Astrocyte of the hippocampus (primary cell): ENCODE results near the gene JADE2.
"Not testable (repeated sequence)": the region's sequence is repeated elsewhere in the genome, so short reads cannot be mapped to it uniquely, and the experiment has no call there.

ENCODE experiments used
- DNase-seq: peaks from one replicate; pipeline ENCODE4 v3.0.0; 2011; ENCODE audit warnings: low read depth, low spot score

JADE2 gene

DNA sequence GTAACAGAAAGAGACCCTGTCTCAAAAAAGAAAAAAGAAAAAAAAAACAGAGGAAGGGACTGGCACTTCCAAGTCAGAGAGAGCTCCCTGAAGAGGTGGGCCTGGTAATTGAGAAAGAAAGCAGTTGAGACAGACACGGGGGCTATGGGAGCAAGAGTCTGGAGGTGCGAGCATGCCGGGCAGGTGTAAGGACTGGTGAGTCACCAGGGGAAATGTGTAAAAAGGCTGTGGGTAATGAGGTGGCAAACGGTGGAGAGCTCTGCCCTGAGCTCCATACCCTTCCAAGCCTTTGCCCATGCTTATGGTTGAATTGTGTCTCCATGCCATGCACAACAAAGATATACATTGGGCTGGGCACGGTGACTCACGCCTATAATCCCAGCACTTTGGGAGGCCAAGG, 18.0 kb upstream of the JADE2 start:
- no peak for DNase-seq

DNA sequence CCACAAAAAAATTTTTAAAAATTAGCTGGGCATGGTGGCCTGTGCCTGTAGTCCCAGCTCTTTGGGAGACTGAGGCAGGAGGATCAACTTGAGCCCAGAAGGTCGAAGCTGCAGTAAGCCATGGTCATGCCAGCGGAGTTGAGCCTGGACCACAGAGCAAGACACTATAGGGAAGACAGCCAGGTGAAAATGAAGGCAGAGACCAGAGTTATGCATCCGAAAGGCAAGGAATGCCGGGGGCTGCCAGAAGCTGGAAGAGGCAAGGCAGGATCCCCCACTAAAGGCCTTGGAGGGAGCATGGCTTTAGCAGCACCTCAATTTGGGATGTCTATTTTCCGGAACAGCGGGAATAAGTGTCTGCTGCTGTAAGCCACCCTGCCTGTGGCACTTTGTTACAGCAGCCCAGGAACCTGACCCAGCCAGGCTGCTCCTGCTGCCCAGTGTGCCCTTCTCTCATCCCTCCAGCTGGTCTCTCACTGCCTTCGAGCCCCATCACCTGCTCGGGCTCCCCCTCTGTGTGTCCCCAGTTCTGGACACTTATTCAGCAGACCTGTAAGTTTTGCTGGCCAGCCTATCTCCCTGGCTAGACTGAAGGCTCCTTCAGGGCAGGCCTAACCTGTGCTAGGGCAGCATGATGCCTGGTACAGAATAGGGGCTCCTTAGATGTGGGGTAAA, 16.8 kb upstream of the JADE2 start:
- no peak for DNase-seq

- DNase-seq: peak; percentile 96
These were observed 16.0 kb upstream of the JADE2 start for GRCh38 chr5:134509308-134510040.

GRCh38 chr5:134510970-134511795, 14.3 kb upstream of the JADE2 start:
- DNase-seq: peak; percentile 90

- DNase-seq: peak; percentile 58
These were observed 13.4 kb upstream of the JADE2 start for GRCh38 chr5:134511796-134512660.

GRCh38 chr5:134512661-134512999, 12.8 kb upstream of the JADE2 start:
- no peak for DNase-seq

DNA sequence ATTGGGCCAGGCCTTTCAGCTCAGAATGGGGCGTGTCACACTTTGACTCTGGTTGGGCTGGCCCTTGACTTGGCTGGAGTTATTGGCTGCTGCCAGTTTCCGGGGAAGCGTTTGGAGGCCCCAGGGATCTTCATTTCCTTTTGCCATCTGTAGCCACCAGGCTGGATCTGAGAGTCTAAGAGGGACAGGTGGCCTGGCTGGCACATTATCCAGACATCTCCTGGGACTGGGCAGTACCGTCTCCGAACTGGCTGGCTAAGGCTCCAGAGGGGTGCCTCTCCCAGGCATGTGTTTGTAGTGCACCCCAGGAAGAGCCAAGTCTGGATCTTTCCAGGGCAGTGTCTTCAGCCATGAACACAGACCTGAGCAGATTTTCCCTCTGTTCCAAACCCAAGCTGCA, 9.7 kb upstream of the JADE2 start:
- no peak for DNase-seq

- DNase-seq: not testable (repeated sequence)
These were observed 8.5 kb upstream of the JADE2 start for GRCh38 chr5:134516984-134517383.

- no peak for DNase-seq
These were observed 7.9 kb upstream of the JADE2 start for GRCh38 chr5:134517553-134517952.

- no peak for DNase-seq
These were observed 5.5 kb upstream of the JADE2 start for GRCh38 chr5:134519989-134520388.

DNA sequence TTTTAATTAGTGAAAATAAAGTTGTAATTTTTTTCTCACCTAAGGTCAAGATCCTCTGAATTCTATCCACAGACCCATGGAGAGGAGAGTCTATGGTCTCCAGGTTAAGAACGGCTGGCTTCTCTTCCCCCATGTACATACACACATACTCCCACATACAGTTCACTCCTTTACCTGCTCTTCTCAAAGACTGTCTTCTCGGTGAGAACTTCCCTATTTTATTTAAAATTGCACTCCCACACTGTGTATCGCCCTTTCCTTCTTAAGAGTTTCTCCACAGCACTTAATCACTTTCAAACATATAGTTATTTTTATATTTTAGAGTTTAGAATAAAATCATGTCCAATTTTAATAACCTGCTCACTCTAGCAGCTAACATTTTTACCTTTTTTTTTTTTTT, 3.6 kb upstream of the JADE2 start:
- DNase-seq: no peak

GRCh38 chr5:134523543-134524271, 1.8 kb upstream of the JADE2 start:
- DNase-seq: no peak

DNA sequence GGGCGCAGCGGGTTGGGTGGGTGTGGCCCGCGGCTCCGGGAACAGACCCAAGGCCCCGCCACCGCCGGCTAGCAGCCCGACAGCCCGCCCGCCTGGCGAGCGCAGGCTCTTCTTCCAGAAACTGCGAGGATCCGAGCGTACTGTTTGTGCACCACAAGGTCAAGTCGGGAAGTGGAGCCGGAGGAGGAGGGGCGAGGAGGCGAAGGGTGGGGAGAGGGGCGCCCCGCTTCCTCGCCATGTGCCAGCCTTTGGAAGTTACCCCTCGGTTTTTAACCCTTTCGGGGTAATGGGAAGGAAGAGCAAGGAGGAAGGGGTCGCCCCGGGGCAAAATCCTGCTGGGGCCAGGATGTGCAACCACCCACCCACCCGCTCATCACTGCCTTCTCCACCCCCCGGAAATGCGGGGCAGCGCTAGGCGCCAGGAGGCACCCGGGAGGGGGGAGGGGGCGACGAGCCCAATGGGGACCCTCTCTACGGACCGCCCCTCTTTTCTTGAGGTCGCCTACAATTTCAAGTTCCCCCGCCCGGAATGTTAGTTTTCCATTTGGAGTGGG, 1.1 kb upstream of the JADE2 start:
- DNase-seq: peak; percentile 82

DNA sequence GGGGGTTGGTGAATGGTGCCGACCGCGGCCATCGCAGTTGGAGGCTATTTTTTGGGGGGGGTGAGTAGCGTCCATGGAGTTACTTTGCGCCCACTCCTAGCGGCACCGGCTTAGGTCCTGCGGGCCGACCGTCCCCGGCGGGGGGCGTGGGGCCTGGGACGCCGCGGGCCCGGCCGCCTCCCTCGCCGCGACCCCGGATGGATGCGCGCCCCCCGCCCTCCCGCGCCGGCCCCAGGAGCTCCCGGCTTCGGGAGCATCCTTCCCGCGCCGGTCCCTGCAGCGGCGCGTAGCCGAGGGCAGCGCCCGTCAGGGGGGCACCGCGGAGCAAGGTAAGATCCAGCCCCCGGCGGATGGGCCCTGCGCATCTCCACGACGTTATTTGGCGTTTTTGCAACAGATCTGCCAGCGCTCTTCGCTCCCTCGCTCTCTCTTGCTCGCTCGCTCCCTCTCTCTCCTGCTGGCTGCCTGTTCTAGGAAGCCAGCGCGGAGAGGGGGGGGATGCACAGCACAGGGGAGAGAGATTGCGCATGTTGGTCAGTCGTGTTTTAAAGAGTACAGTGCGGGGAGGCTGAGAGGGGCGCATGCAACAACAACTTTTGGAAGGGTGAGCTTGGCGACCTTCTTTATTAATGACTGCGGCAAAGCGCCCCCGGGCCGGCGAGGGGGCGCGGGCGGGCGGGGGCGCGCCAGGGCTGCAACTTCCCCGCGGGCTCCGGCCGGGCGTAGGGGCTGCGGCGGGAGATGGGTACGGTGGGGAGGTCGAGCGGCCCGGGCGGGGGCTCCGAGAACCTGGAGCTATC, 413 bp downstream of the JADE2 start:
- peak; percentile 90 for DNase-seq

DNA sequence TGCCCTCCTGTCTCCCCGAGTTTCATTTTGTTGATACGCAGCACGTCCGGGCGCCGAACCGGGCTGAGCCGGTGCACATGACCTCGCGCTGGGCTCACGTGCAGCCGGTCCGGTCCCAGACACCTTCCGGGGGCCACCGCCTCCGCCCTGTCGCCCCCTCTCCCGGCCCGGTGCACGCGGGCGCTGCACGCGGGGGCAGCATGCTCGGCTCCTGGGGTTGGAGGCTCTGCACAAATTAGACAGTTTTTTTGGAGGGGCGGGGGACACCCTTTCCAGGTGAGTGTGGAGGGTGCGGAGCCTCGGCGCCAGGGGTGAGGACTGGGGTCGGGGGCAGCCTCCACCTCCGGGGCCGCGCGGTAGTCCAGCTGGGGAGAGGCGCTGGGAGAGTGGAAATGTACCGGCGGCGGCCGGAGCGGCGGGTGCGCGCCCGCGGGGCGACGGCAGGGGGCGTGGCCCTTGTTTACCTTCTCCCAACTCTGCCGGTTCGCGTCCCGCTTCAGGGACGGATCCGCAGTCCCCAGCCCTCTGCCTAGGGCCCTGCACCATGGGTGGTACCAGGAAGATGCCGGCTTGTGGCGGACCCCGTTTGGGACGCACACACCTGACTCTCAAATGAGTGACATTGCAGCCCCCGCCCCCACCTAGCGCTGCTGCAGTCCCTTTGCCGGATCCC, 1.1 kb downstream of the JADE2 start:
- peak; percentile 85 for DNase-seq

- peak; percentile 95 for DNase-seq
These were observed 1.9 kb downstream of the JADE2 start for GRCh38 chr5:134527156-134527960.

GRCh38 chr5:134527961-134528424, 2.5 kb downstream of the JADE2 start:
- peak; percentile 21 for DNase-seq

- DNase-seq: no peak
These were observed 3.1 kb downstream of the JADE2 start for GRCh38 chr5:134528556-134528955.
